ENCODE data around the gene ZNF132. TPM values are rescaled to one million over a fixed set of nuclear protein-coding genes. Genes with fewer than 3 reads are reported as not detected.

ZNF132 gene
- total RNA-seq, 1 donor from 2014 or later: 3.5 TPM

GRCh38 chr19:58385891-58386575 lies 53.9 kb downstream of the ZNF132 start:
- H3K4me3 Mint-ChIP-seq (ENCODE audit: low read depth): peak overlapping the region; percentile 95
- H3K4me1 Mint-ChIP-seq (ENCODE audit: low read depth): peaks cover 19% of the 10 kb centered on the region
- H3K36me3 Mint-ChIP-seq (ENCODE audit: insufficient read depth): peaks cover 12% of the 10 kb centered on the region
- TF ChIP-seq CTCF (IDR thresholded peaks at IDR 0.05; ENCODE audit: unreplicated experiment): no peak
- no peaks in the 10 kb centered on the region for H3K9me3 Mint-ChIP-seq (ENCODE audit: low read depth)
- no peak for DNase-seq (ENCODE audit: low spot score, unreplicated experiment)
- H3K27ac Mint-ChIP-seq: peak overlapping the region; percentile 99
- no peaks in the 10 kb centered on the region for H3K27me3 Mint-ChIP-seq

DNA sequence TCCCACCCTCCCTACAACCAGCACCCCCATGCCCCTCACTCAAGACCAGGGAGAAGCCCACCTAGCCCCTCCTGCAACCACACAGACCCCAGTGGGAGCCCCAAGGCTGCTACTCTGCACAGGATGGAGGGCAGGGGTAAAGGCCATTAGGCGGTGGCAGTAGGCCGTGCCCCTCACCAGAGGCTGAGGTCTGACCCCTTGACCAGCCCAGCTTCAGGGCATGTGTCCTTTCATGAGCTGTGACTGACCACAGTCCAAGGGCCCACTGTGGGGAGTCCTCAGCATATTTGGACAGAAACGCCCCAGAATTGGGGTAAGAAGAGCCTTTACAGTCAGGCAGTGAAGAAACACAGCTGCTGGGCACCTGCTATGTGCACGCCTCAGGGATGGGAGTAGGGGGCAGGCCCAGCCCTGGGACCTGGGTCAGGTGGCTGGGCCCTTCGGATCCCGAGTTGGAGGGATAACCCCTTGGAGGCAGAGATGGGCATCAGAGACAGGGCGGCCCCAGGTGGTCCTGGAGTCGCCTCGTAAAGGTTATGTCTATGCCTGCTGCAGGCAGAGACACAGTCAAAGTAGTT lies 54.6 kb downstream of the ZNF132 start:
- no peaks in the 10 kb centered on the region for H3K27me3 Mint-ChIP-seq
- peak overlapping the region; percentile 95 for H3K4me3 Mint-ChIP-seq (ENCODE audit: low read depth)
- peak overlapping the region; percentile 99 for H3K27ac Mint-ChIP-seq
- no peak for DNase-seq (ENCODE audit: low spot score, unreplicated experiment)
- peaks cover 19% of the 10 kb centered on the region for H3K4me1 Mint-ChIP-seq (ENCODE audit: low read depth)
- no peak for TF ChIP-seq CTCF (IDR thresholded peaks at IDR 0.05; ENCODE audit: unreplicated experiment)
- H3K36me3 Mint-ChIP-seq (ENCODE audit: insufficient read depth): peaks cover 9% of the 10 kb centered on the region
- H3K9me3 Mint-ChIP-seq (ENCODE audit: low read depth): no peaks in the 10 kb centered on the region

DNA sequence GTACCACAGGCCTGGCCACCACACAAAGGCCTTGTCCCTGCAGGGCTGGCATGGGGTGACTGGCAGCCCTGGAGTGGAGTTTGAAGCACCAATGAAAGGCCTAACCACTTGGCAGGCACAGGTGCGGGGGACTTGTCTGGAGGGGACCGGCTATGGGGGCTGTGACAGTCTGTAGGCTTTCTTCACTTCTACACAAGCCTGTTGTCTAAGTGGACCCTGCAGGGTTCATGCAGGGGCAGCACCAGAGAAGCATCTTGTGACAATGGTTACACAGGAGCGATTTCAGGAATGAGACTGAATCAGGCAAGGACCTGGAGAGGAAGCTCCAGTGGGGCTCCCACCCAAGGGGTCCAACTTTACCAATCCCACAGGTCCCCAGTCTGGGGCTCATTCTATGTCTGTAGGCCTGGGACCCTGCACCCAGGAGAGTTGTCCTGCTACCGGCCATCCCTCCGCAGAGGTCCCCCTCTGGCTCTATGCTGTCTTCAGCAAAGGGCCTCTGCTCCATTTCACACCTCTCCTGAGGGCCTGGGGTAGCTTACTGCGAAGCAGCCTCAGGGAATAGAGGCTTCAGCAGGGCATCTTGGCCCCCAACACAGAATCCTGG lies 56.9 kb downstream of the ZNF132 start:
- Mint-ChIP-seq H3K4me3 (ENCODE audit: low read depth) (peak overlapping the region; percentile 67), H3K36me3 (ENCODE audit: insufficient read depth) (peaks cover 2% of the 10 kb centered on the region), H3K27me3 (no peaks in the 10 kb centered on the region), H3K9me3 (ENCODE audit: low read depth) (no peaks in the 10 kb centered on the region), H3K4me1 (ENCODE audit: low read depth) (peaks cover 21% of the 10 kb centered on the region), H3K27ac (no peak overlapping the region)
- no peak for TF ChIP-seq CTCF (IDR thresholded peaks at IDR 0.05; ENCODE audit: unreplicated experiment)
- DNase-seq (ENCODE audit: low spot score, unreplicated experiment): no peak

Small RNAs within 50 kb of the gene (microRNA-seq; reads per million reads assigned to microRNA genes)
- not detected for gene MIR4754 (ENCODE audit: borderline number of aligned reads, unreplicated experiment)

Other genes starting within 250 kb of the ZNF132 start
- 61.0 and 70.5 TPM in 2 replicates for gene ZNF544, start 211.2 kb downstream of the ZNF132 start, total RNA-seq
- 18.1 and 18.2 TPM in 2 replicates for gene ZNF8, start 161.2 kb downstream of the ZNF132 start, total RNA-seq
- 41.3 and 46.2 TPM in 2 replicates for gene ERVK3-1, start 134.8 kb downstream of the ZNF132 start, total RNA-seq
- gene ZSCAN22, start 113.2 kb downstream of the ZNF132 start, total RNA-seq: 4.6 TPM in 2 replicates
- gene A1BG, start 86.7 kb downstream of the ZNF132 start, total RNA-seq: 3.9 and 4.6 TPM in 2 replicates
- gene ZNF497, start 77.4 kb downstream of the ZNF132 start, total RNA-seq: 11.7 and 13.4 TPM in 2 replicates
- 5.4 and 6.1 TPM in 2 replicates for gene ZNF837, start 59.1 kb downstream of the ZNF132 start, total RNA-seq
- 1,006 and 1,040 TPM in 2 replicates for gene RPS5, start 52.9 kb downstream of the ZNF132 start, total RNA-seq
- 0.42 TPM in 1 of 2 replicates, not detected in the other for gene RNF225, start 44.5 kb downstream of the ZNF132 start, total RNA-seq
- gene ZNF584, start 31.5 kb downstream of the ZNF132 start, total RNA-seq: 16.7 and 18.2 TPM in 2 replicates
- 10.1 and 11.2 TPM in 2 replicates for gene ZNF324B, start 11.5 kb upstream of the ZNF132 start, total RNA-seq
- 12.9 and 14.7 TPM in 2 replicates for gene ZNF324, start 26.9 kb upstream of the ZNF132 start, total RNA-seq
- gene ZNF446, start 36.2 kb upstream of the ZNF132 start, total RNA-seq: 17.7 and 19.4 TPM in 2 replicates
- 9.4 and 9.9 TPM in 2 replicates for gene SLC27A5, start 71.8 kb upstream of the ZNF132 start, total RNA-seq
- gene ZBTB45, start 79.7 kb upstream of the ZNF132 start, total RNA-seq: 22.3 and 22.7 TPM in 2 replicates
- gene TRIM28, start 103.9 kb upstream of the ZNF132 start, total RNA-seq: 699 and 731 TPM in 2 replicates
- 72.2 and 81.5 TPM in 2 replicates for gene CHMP2A, start 115.0 kb upstream of the ZNF132 start, total RNA-seq
- gene UBE2M, start 118.5 kb upstream of the ZNF132 start, total RNA-seq: 73.0 and 80.4 TPM in 2 replicates
- gene MZF1, start 133.2 kb upstream of the ZNF132 start, total RNA-seq: 70.9 and 71.3 TPM in 2 replicates